MM.1S (cell line): ENCODE data around the gene CENPE.

Experiments
- CTCF ChIP-seq: fragments of 300-600 bp; sonication (generic); IDR thresholded peaks from 2 replicates; pipeline ENCODE4 v1.5.1; 2016; ENCODE audit warnings: antibody characterized with exemption, low read length, mixed read lengths
- EZH2 ChIP-seq: fragments of 300-600 bp; sonication (generic); optimal IDR thresholded peaks from 2 replicates; pipeline ENCODE3; 2017; ENCODE audit warnings: low read depth, mild to moderate bottlenecking, antibody characterized with exemption, low read length, mixed read lengths

DNA sequence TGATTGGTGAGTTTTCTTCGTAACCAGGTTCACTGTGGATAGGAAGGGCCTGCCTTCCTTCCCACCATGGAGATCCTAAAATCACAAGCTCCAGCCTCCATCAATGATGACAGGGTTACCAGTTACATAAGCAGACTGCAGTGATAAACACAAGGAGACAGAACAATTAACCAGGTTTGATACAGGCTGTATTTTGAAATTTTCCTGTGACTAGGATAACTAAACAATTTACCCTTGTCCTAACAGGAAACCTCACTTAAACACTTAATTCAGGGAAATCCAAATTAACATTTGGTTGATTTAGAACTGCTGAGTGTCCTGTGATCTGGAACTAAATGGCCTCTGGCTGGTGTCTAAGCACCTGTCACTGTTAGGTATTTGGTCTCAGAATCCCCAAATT, 118.5 kb downstream of the CENPE start:
- TF ChIP-seq CTCF, result no peak
- TF ChIP-seq EZH2, result no peak
